ENCODE measurements around the gene MICU1. TPM values are rescaled to one million over a fixed set of nuclear protein-coding genes. Genes with fewer than 3 reads are reported as not detected.

Gene MICU1
- total RNA-seq, 1 experiment from 2014 or later: 36.0 TPM

- ATAC-seq (no peak), DNase-seq (ENCODE audit: low spot score) (no peak)
- Mint-ChIP-seq H3K9me3 (peaks cover 3% of the 10 kb centered on the region; the same call in 1 of the 2 replicates), H3K27ac (no peak overlapping the region), H3K4me3 (no peak overlapping the region), H3K36me3 (no peaks in the 10 kb centered on the region), H3K27me3 (ENCODE audit: low read depth) (no peaks in the 10 kb centered on the region; the same call in 1 of the 2 replicates), H3K4me1 (peaks cover 7% of the 10 kb centered on the region)
- TF ChIP-seq NFATC4 (CRISPR knock-in tag; IDR thresholded peaks at IDR 0.05): no peak
- TF ChIP-seq PRRX2 (CRISPR knock-in tag; IDR thresholded peaks at IDR 0.05): no peak
- TF ChIP-seq USF2 (CRISPR knock-in tag; IDR thresholded peaks at IDR 0.05): no peak
- no peak for TF ChIP-seq ETV6 (CRISPR knock-in tag; IDR thresholded peaks at IDR 0.05)
- TF ChIP-seq TEAD4 (CRISPR knock-in tag; IDR thresholded peaks at IDR 0.05): no peak
- no peak for TF ChIP-seq GRHL2 (CRISPR knock-in tag; IDR thresholded peaks at IDR 0.05; ENCODE audit: insufficient replicate concordance, severe bottlenecking)
- TF ChIP-seq ZNF263 (CRISPR knock-in tag; IDR thresholded peaks at IDR 0.05; ENCODE audit: low read depth): no peak
- TF ChIP-seq ATF6 (CRISPR knock-in tag; IDR thresholded peaks at IDR 0.05): no peak
- no peak for TF ChIP-seq ARID4B (CRISPR knock-in tag; IDR thresholded peaks at IDR 0.05; ENCODE audit: borderline replicate concordance)
- no peak for TF ChIP-seq FOXP1 (CRISPR knock-in tag; IDR thresholded peaks at IDR 0.05; ENCODE audit: borderline replicate concordance)
- TF ChIP-seq MLX (CRISPR knock-in tag; IDR thresholded peaks at IDR 0.05): no peak
- no peak for TF ChIP-seq TEAD1 (CRISPR knock-in tag; IDR thresholded peaks at IDR 0.05)
- no peak for TF ChIP-seq AR (CRISPR knock-in tag; IDR thresholded peaks at IDR 0.05)
- TF ChIP-seq SP1 (CRISPR knock-in tag; conservative IDR thresholded peaks at IDR 0.05): no peak
- TF ChIP-seq E2F4 (CRISPR knock-in tag; IDR thresholded peaks at IDR 0.05; ENCODE audit: borderline replicate concordance, low read depth): no peak
- no peak for TF ChIP-seq GABPB1 (CRISPR knock-in tag; IDR thresholded peaks at IDR 0.05)
- POLR2A ChIA-PET: interaction anchor here (0.6 to 1.0 kb wide), 2 partner anchors 8 to 31 kb away, joined by 5 to 8 read pairs; partner anchors contain the start of gene MCU
- CTCF ChIA-PET: interaction anchor here (0.6 kb wide), 1 partner anchor 66 kb away, joined by 3 read pairs; no protein-coding TSS in a partner anchor
Observed at GRCh38 chr10:72660220-72660619, 34.3 kb upstream of the MICU1 start.
